ENCODE data around the gene ACE.
A peak's percentile ranks its signal among the peaks of the same experiment; 100 is the strongest.

GRCh38 chr17:63474174-63474573 is 2.7 kb upstream of the ACE start:
- TF ChIP-seq CTCF (IDR thresholded peaks at IDR 0.05) (no peak), POLR2A (IDR thresholded peaks at IDR 0.05) (no peak), EP300 (IDR thresholded peaks at IDR 0.05) (peak in 1 of 2 donors; percentile 24)
